ENCODE data around the gene INTS3.

DNA sequence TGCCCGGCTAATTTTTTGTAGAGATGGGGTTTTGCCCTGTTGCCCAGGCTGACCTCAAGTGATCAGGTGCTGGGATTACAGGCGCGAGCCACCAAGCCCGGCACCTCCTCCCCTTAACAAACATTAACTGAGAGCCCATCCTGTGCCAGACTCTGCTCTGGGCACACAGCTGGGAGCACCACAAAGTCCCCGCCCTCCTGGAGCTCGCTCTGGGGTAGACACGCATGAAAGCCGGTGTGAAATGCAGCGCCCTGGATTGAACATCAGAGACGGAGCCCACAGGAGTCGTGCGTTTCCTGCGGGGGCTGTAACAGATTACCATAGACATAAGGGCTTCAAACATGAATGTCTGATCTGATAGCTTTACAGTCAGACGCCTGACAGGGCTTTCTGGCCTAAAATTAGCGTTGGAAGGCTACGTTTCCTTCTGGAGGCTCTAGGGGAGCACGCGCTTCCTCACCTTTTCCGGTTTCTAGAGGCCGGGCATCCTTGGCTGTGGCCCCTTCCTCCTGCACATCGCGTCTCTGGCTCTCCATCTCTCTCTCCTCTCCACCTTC lies 61.7 kb downstream of the INTS3 start:
- TF ChIP-seq POLR2A (IDR thresholded peaks at IDR 0.05): no peak
- TF ChIP-seq, protein P1, sequence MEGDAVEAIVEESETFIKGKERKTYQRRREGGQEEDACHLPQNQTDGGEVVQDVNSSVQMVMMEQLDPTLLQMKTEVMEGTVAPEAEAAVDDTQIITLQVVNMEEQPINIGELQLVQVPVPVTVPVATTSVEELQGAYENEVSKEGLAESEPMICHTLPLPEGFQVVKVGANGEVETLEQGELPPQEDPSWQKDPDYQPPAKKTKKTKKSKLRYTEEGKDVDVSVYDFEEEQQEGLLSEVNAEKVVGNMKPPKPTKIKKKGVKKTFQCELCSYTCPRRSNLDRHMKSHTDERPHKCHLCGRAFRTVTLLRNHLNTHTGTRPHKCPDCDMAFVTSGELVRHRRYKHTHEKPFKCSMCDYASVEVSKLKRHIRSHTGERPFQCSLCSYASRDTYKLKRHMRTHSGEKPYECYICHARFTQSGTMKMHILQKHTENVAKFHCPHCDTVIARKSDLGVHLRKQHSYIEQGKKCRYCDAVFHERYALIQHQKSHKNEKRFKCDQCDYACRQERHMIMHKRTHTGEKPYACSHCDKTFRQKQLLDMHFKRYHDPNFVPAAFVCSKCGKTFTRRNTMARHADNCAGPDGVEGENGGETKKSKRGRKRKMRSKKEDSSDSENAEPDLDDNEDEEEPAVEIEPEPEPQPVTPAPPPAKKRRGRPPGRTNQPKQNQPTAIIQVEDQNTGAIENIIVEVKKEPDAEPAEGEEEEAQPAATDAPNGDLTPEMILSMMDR (IDR thresholded peaks at IDR 0.05): no peak
